Glomerular endothelial cell (primary cell): Measurements from ENCODE around the gene FAM174B. TPM values are rescaled to one million over a fixed set of nuclear protein-coding genes. Genes with fewer than 3 reads are reported as not detected.

Experiments
- DNase-seq: peaks from one replicate; pipeline ENCODE4 v3.0.0-alpha.2; 2011; ENCODE audit warnings: low read depth, low spot score; ENCODE audit errors: extremely low read depth
- total RNA-seq: library from RNA; depleted of rRNA; stranded (reverse); fragments of >200 nt; gene quantifications from 2 replicates; pipeline ENCODE4 v1.2.3, GENCODE V29; 2015

Gene FAM174B
- total RNA-seq, 1 donor from 2014 or later, result 51.1 TPM

DNA sequence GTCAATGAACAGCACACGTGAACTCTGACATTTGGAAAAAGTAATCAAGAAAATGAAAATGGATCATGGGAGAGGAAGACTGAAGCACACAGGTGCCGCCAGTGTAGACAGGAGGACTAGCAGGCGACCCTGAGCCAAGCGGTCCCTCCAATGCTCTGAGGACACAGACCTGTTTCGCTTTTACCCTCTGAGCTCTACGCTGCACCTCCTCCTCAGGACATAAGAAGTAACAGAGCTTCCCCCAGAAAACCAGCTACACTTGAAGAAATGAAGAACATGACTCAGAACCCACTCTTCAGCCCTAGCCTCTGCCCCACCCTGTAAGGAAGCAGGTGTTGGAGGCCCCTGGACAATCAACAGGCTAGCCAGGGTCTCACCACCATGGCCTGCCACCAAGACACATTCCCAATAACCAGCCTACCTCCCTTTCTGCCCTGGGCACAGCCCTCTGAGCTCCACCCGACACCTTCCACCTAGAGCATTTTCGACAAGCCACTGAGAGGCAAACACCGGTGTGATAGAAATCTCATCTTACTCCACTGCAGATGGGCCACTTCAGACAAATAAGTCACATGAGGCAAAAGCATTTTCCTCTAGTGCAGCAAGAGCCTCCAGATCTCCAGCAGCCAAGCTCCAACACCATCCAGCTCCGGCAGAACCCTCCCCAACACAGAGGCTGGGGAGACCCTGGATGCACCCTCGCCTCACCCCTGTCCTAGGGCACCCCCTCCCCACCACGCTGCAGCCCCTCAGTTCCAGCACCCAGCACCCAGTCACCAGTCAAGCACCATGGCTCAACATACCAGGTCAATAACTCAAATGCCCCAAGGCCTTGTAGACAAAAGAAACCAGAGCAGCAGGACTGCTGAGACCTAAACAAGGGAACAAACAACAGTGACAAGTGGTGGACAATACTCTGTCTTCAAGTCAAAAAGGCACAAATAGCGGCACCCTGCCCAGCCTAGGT is 11.4 kb downstream of the FAM174B start:
- no peak for DNase-seq

DNA sequence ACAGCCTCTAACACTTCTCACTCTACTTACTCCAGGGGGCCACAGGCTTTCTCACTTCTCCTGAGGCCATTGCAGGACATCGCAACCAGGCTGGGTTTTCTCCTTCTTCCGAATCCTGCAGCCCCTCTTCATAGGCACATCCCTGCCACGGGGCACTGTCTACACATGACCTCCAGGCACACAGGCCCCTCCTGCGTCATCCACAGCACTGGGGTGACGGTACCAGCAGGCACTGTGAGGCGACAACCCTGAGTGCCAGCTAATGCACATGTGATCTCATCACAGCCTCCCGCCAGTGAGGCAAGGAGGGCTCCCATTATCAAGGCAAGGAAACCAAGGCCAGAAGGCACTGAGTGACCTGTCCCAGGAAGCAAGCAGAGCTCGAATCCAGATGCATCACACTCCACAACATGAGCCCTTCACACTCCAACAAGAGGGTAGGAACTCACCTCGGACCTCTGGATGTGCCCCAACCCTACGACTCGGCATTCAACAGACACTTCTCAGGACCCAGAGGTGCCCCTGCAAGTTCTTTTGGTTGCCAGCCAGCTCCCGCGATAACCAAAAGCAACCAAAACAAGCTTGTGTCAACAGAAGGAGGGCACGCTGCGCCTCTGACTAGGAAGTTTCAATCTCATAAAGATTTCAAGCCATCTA is 16.7 kb downstream of the FAM174B start:
- no peak for DNase-seq

DNA sequence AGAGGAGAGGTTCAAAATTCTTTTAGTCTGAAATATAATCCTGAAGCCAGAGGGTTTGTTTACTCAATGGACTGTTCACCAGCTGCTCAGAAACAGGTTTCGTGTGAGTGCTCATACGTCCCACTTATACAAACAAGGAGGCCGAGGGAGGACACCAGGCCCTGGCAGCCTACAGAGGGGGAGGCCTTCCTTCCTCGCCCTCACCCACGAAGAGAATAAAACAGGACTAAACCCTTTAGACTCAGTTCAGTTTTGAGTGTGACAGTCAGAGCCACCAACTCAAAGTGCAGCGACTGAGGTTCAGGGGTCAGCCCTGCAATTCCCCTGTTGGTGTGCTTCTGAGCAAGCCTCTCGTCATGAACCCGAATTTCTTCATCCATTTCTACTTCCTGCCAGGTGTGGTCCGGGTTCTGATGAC is 17.3 kb downstream of the FAM174B start:
- DNase-seq, result no peak

DNA sequence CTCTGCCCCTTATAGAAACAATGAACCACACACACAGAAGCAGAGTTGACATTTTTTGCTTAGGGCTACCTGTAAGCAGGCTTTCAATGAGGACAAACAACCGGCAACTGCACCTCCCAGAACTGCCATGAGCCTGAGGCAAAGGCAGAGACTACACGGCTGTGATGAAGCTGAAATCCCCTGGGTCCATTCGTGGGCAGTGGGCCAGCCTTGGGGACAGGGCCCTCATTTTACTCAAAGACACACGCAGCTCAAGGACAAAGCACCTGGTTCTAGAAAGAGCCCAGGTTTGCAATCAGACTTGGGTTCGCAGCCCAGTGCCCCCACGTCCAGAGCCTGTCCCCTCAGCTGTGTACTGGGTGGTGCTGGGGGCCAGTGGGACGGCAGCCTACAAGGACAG is 17.9 kb downstream of the FAM174B start:
- no peak for DNase-seq

DNA sequence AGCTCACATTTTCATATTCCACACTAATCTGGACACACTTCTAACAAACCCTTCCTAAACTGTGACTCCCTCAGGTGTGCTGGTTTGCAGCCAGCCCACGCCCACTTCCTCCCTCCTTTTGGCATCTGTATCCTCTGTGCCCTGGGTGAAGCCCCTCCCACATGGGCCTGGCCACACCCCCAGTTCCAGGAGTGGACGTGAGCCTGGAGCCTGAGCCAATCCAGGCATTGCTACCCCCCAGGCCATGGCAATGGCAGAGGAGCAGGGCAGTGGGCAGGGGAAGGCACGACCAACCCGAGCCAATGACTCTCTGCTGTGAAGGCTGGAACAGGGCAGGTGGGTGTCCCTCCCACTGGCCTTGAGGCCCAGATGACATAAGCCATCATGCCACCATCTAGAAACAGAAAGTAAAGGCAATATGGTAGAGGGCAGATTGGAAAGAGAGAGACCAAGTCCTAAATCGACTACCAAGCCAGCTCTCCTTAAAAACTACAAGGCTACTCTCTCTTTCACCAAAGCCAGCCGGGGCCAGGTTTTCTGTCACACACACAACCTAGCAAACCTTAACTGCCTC is 18.6 kb downstream of the FAM174B start:
- no peak for DNase-seq

DNA sequence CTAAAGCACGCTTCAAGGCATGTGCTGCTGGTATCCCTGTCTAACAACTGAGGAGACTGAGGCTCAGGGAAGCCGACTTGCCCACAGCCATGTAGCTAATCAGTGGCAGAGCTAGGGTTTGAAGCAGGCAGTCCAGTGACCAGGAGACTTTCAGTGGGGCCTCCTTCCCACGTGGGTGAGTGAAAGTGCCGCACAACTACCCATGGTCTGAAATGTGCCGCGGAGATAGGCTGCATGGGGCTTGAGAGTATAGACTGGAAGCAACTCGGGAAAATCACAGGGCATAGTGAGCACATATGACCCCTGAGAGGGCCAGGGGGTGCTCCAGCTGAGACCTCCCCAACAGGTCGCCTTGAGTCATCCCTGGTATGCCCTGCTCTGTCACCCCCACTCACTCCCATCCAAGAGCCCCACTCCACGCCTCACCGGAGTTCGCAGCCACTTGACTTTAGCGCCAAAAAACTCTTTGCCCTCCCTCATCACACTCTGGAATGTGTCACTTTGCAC is 19.1 kb downstream of the FAM174B start:
- DNase-seq, result no peak

DNA sequence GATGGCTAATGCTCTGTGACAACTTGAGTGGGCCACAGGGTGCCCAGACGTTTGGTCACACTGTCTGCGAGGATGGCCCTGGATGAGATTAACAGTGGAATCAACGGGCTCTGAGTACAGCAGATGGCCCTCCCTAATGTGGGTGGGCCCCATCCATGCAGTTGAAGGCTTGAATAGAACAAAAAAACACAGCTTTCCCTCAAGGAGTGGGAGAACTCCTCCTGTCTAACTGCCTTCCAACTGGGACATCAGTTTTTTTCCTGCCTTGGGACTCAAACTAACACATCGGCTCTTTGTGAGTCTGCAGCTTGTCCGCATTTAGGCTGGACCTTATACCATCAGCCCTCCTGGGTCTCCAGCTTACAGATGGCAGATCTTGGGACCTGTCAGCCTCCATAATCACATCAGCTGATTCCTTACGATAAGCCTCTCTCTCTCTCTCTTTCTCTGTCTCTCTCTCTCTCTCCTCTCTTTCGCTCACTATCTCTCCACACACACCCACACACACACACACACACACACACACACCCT is 20.8 kb downstream of the FAM174B start:
- no peak for DNase-seq

DNA sequence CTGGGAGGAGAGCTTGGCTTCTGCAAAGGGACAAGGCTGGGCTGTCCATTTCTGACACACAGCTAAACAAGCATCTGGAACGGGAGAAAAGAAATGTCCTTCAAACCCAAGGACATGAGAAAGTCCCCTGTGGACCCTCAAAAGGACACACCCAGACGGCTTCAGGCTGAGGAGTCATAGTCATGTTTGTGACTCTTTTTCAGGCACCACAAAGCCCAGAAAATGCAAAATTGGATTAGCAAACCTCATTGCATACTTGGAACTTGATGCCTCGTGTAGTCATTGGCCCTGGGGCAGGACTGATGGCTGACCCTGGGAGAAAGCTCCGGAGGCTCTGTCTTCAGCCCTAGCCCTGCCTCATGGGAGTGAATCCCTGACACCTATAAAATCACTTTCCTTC is 21.5 kb downstream of the FAM174B start:
- DNase-seq, result no peak

DNA sequence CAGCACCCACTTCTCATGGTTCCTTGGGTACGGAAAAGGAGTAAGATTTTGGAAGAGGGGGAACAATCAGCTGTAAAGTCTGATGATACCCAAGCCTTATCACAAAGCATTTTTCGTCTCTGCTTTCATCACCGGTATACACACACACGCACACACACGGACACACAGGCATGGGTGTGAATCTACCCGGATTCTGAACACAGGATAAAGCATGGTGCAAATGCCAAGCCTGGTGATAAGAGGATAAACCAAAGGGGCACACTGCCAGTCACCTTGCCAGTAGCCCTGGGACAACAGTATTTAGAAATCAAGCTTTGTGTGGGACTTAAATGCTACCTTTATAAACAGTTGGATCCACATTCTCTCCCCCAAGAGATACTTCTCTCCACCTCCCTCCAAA is 22.2 kb downstream of the FAM174B start:
- no peak for DNase-seq

DNA sequence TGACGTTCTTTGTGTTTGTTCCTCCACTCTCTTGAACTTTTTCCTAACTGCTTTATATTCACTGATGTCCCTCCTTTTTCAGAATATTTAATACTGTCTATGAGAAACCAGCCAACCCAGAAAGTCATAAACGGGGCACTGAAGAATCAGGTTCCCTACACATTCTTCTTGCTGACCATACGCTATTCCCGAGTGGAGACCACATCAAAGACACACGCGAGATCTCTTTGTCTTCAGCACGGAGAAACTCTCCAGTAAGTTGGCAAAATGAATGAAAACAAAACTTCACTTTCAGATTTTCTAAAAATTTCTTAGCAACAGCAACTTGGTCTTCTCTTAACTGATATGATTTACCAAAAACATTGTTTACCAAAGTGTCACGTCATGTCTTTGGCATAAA is 22.6 kb downstream of the FAM174B start:
- no peak for DNase-seq

DNA sequence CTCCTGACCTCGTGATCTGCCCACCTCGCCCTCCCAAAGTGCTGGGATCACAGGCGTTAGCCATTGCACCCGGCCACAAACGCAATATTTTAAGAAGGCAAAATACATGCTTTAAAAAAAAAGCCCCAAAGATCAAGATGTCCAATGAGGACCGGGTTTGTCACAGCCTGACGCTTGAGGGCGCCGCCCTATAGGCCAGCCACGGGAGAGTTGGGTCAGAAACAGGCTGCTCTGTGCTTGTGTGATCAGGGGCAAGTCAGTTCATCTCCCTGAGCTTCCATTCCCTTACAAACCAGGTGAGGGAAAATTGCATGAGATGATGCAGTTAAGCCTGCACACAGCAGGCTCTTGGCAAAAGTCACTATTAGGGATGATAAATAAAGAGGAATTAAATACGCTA is 23.9 kb downstream of the FAM174B start:
- no peak for DNase-seq

DNA sequence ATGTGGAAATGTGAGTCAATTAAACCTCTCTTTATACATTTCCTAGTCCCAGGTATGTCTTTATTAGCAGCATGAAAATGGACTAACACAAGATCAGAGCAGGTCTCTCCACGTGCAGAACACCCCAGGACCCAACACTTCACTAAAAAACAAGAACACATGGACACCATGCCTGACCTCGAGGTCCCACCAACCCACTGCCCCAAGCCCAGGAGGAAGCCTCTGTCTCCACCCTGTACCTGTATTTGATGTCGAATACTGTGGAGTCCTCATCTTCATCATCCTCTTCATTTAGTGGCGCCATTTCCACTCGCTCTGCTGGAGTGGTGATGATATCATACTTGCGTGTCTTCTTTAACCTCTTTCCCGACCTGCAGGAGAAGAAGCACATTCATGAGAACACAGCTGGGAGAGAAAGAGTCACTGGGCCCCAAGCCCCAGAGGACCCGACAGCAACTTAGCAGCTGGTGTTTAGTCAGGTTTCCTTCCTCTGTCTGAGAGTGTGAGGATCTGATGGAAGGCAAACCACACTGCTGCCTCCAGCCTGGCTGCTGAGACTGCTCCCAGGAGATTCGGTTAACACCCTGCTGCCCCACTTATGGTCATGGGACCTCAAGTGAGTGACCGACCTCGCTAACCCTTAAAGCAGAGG is 25.5 kb downstream of the FAM174B start:
- no peak for DNase-seq

DNA sequence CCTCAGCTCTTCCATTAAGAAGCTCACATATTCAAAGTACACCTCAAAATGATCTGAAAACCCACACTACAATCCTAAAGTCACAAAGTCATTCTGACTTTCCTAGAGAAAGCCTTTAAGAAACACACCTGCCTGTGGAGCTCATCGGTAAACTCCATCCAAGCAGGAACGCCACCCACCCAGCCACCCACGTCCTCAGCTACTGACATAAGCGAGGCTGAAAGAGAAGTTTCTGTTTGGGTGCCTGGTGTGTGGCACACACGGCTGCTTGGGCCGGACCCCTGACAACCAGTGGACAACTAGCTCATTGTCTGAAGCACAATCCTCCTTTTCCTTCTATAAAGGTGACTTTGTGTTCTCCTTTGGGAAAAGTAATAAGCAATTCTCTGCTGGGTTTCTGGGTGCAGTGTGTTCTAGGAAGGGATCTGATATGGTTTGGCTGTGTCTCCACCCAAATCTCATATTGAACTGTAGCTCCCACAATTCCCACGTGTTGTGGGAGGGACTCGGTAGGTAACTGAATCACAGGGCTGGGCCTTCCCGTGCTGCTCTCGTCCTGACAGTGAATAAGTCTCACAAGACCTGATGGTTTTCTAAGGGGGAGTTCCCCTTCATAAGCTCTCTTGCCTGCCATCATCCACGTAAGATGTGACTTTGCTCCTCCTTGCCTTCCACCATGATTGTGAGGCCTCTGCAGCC is 26.1 kb downstream of the FAM174B start:
- DNase-seq, result no peak

DNA sequence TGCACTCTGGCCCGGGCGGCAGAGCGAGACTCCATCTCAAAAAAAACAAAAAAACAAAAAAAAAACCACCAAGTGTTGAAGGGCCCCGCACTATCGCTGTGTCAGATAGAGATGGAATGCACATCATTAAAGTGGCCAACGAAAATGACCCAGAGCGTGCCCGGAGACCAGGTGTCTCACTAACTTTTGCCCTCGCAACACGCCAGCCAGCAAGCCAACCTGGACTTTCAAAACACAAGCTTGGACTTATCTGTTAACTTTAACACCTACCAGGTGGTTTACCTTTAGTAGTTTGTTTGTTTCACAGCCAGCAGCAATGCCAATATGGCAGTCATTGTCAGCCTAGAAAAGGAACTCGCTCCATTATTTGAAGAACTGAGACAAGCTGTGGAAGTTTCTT is 28.6 kb downstream of the FAM174B start:
- DNase-seq, result no peak

DNA sequence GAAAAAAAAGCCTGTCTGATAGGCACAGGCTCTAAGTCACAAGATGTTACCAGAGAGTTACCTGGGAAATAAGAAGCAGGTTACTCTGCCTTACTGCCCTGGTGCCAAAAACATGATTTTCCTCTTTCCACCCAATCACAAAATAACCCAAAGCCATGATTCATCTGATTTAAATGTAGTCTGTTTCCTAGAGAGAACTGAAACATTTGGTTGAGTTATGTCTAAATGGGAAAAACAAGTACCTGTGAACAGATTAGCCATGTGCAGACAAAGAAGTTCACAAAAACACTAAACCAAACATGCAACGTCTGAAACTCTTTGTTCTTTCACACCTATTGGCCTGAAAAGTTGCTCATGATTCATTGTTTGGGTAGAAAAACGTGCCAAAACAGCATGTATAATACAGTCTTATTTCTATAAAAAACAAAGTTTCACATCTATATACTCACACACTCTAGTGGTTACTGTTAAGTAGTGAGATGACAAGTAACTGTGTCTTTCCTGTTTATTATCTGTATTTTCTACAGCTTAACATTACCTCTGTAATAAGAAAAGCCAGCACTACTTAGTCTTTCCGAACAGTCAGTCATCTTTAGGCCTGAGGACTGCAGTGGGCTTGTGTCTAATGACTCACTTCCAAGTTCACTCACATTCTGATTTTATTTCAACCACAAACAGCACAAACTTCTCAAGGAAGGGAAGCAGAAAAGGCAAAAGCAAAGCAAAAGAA is 30.2 kb downstream of the FAM174B start:
- no peak for DNase-seq

DNA sequence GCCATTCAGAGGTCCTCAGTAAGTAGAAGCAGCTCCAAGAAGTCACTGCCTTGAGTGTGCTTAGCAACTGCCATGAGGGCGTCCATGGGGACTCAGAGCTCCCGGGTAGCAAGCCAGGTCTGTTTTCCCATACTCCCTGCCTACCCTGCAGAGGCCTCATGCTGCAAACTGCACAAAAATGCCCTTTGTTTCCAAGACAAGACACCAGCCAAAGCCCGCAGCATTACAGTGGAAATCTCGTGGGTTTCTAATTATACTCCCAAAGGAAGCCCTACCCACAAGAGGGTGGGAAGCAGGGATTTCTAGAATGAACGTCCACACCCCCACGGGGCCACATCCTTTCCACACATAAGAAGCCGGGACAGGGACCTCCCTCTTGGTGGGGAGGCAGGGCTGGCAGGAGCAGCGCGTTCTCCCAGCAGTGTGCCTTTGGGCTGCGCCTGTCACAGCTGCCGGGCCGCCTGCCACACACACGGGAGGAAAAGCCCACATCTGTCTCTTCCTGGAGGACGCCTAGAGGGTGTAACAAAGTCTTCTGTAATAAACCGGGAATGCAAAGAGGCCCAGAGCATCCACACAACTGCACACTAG is 31.1 kb downstream of the FAM174B start:
- DNase-seq, result no peak

DNA sequence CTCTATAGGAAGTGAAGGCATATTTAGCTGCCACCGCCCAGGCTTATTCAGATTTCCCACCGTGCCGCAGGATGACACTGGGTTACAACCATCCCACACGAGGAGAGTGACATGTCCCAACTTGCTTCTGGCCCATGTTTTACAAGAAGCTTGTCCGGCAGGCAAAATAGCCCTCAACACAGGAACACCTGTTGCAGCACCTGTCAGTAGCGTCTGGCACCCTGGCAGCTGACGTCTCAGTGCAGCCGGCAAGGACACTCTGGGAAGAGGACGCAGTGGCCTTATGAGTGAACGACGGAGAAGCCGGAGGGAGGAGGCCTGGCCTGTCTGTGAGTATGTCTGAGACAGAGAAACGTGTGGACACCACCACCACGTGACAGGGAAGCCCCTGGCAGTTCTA is 32.1 kb downstream of the FAM174B start:
- DNase-seq, result no peak

DNA sequence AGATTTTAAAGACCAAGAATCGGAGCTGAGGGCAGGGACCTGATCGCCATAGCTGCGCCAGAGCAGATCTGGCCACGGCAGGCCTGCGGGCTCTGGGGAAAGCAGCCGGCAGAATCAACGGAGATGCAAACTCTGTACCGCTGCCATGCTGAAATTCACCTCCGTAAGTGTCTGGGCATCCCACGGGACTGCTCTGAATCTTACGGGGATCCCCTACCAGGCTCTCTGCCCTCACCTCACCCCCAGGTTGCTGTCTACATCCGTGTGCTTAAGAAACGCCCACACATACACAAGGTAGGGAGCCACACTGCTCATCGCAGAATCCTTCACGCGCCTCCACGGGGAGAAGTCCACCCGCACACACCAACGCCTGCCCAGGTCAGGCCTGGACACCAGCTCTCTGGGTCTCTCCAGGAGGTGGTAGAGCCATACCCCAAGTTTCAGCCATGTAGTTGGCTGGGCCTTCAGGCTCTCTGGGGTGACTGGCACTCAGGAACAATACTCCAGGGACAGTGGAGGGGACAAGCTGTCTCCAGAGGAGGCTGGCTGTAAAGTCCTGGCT is 33.5 kb downstream of the FAM174B start:
- DNase-seq, result no peak

DNA sequence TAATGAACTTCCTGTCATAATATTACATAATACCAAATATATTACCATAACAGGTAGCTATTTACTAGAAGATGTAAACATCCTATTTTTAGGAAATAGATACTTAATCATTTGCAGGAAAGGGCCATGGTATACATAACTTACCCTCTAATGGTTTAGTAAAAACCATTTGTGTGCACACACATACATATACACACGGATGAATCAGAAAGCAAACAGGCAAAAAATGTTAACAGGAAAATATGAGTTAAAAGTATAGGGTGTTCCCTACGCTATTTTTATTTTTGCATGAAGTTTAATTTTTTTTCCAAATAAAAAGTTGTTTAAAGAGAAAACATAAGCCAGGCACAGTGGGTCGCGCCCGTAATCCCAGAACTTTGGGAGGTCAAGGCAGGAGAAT is 34.6 kb downstream of the FAM174B start:
- no peak for DNase-seq
